ENCODE measurements around the gene DEPP1. TPM values are rescaled to one million over a fixed set of nuclear protein-coding genes. Genes with fewer than 3 reads are reported as not detected.
A peak's percentile ranks its signal among the peaks of the same experiment; 100 is the strongest.

Gene DEPP1
- polyA plus RNA-seq, 3 donors: not detected

DNA sequence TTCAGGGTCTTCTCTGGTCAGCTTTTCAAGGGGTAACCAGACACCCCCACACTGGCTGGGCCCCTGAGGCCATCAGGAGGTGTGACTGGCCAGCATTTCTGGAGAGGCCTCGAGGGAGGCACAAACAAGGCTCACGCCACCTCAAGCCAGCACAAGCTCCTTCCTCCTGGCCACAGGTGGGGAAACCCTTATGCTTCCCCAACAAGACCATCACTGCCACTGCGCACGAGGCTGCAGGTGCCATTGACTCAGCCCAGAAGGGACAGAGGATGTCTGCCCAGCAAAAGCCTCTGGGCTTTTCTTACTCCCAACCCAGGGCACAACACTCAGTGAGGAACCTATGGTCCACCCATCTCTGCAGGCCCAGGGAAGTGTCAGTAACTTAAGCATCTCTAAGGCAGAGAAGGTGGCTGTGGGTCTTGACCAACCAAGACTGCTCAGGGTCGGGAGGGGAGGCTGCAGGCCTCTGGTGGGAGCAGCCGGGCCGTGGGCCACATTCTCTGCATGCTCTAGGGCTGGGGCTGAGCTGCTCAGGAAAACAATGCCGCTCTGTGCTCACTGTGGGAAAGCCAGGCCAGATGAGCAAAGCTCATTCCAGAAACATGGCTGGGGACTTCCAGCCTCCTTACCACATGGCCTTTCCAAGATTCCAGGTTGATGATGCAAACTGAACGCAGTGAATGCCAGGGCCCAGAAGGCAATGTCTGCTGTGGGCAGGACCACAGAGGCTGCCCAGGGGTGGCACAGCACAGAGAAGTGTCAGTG lies 43.2 kb downstream of the DEPP1 start:
- intact Hi-C loops (cut with micrococcal nuclease): no loop called here
- TF ChIP-seq, protein P1, sequence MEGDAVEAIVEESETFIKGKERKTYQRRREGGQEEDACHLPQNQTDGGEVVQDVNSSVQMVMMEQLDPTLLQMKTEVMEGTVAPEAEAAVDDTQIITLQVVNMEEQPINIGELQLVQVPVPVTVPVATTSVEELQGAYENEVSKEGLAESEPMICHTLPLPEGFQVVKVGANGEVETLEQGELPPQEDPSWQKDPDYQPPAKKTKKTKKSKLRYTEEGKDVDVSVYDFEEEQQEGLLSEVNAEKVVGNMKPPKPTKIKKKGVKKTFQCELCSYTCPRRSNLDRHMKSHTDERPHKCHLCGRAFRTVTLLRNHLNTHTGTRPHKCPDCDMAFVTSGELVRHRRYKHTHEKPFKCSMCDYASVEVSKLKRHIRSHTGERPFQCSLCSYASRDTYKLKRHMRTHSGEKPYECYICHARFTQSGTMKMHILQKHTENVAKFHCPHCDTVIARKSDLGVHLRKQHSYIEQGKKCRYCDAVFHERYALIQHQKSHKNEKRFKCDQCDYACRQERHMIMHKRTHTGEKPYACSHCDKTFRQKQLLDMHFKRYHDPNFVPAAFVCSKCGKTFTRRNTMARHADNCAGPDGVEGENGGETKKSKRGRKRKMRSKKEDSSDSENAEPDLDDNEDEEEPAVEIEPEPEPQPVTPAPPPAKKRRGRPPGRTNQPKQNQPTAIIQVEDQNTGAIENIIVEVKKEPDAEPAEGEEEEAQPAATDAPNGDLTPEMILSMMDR (IDR thresholded peaks at IDR 0.05): no peak
- 85% methylated on average over 8 of the region's 9 CpGs for WGBS (ENCODE audit: insufficient coverage)
- H3K4me1 Mint-ChIP-seq: peaks cover 74% of the 10 kb centered on the region
- peaks cover 13% of the 10 kb centered on the region for H3K79me2 ChIP-seq (ENCODE audit: insufficient read depth, low read length)
- peaks cover 77 to 79% of the 10 kb centered on the region in 2 donors for H3K4me1 ChIP-seq (ENCODE audit: control insufficient read depth in 1 of 2, insufficient read depth in 2 of 2, low read length in 2 of 2)
- no peak overlapping the region for H2AFZ ChIP-seq (ENCODE audit: insufficient read depth, low read depth, low read length, poor library complexity, severe bottlenecking)
- no peaks in the 10 kb centered on the region for H3K36me3 ChIP-seq (replicated peaks in 1 of 2; ENCODE audit: control insufficient read depth in 1 of 2, insufficient read depth in 2 of 2, low read length in 2 of 2)
- DNase-seq: no peak
- H3K4me3 ChIP-seq (replicated peaks in 1 of 3; ENCODE audit: low read depth in 2 of 3, low read length in 3 of 3): peak overlapping the region in 1 of 3 experiments; percentile 29
- H3K36me3 Mint-ChIP-seq: no peaks in the 10 kb centered on the region
- H3K4me2 ChIP-seq (replicated peaks; ENCODE audit: extremely low read depth, low read length, poor library complexity, severe bottlenecking): peak overlapping the region; percentile 42
- H3K27ac Mint-ChIP-seq: peak overlapping the region; percentile 45 to 88 (median 82)
- H3K27me3 ChIP-seq (ENCODE audit: control insufficient read depth in 2 of 2, insufficient read depth in 2 of 2, low read length in 2 of 2): no peaks in the 10 kb centered on the region
- no peaks in the 10 kb centered on the region for H3K9me3 ChIP-seq (replicated peaks in 1 of 2; ENCODE audit: control insufficient read depth in 1 of 2, insufficient read depth in 1 of 2, low read length in 2 of 2)
- H3K27me3 Mint-ChIP-seq (ENCODE audit: low read depth in 3 of 3): peaks cover 0 to 9% (median 0%) of the 10 kb centered on the region in 3 donors
- H3K4me3 Mint-ChIP-seq: peak overlapping the region; percentile 45 to 48
- no peaks in the 10 kb centered on the region for H4K20me1 ChIP-seq (ENCODE audit: insufficient read depth, low read length)
- H3K9ac ChIP-seq (ENCODE audit: insufficient read depth, low read length, poor library complexity, severe bottlenecking): no peak overlapping the region
- peaks cover 0 to 6% (median 0%) of the 10 kb centered on the region in 7 donors for H3K9me3 Mint-ChIP-seq
- peak overlapping the region; percentile 18 to 69 for H3K27ac ChIP-seq (ENCODE audit: low read depth in 1 of 2, low read length in 2 of 2)

DNA sequence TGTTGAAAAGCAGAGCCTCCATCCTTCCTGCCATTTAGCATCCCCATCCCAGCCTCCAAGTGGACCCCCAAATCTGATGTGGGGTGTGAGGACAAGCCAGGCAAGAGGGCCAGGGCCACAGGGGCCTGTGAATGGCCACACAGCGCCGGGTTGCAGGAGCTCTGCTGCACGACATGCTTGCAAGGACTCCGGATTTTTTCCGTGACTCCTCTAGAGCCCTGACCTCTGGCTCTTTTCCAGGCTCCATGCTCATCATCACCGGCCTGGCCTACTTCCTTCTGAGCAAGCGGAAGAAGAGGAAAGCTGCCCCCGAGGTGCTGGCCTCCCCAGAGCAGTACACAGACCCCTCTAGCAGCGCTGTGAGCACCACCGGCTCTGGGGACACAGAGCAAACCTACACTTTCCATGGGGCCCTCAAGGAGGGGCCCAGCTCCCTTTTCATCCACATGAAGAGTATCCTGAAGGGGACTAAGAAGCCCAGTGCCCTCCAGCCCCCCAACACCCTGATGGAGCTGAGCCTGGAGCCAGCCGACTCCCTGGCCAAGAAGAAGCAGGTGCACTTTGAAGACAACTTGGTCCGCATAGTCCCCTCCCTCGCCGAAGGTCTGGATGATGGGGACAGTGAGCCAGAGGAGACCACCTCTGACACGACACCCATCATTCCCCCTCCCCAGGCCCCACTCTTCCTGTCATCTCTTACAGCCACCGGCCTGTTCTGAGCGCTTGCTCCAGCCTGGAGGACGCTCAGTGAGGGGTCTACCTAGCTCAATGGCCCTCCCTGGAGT lies 44.0 kb downstream of the DEPP1 start:
- DNase-seq: no peak
- Histone ChIP-seq H4K20me1 (ENCODE audit: insufficient read depth, low read length) (no peaks in the 10 kb centered on the region), H2AFZ (ENCODE audit: insufficient read depth, low read depth, low read length, poor library complexity, severe bottlenecking) (no peak overlapping the region), H3K4me1 (ENCODE audit: control insufficient read depth in 1 of 2, insufficient read depth in 2 of 2, low read length in 2 of 2) (peaks cover 70 to 71% of the 10 kb centered on the region in 2 donors), H3K36me3 (replicated peaks in 1 of 2; ENCODE audit: control insufficient read depth in 1 of 2, insufficient read depth in 2 of 2, low read length in 2 of 2) (no peaks in the 10 kb centered on the region), H3K27me3 (ENCODE audit: control insufficient read depth in 2 of 2, insufficient read depth in 2 of 2, low read length in 2 of 2) (no peaks in the 10 kb centered on the region), H3K4me2 (replicated peaks; ENCODE audit: extremely low read depth, low read length, poor library complexity, severe bottlenecking) (no peak overlapping the region), H3K9me3 (replicated peaks in 1 of 2; ENCODE audit: control insufficient read depth in 1 of 2, insufficient read depth in 1 of 2, low read length in 2 of 2) (no peaks in the 10 kb centered on the region), H3K4me3 (replicated peaks in 1 of 3; ENCODE audit: low read depth in 2 of 3, low read length in 3 of 3) (no peak overlapping the region), H3K27ac (ENCODE audit: low read depth in 1 of 2, low read length in 2 of 2) (peak overlapping the region in 1 of 2 donors; percentile 69), H3K9ac (ENCODE audit: insufficient read depth, low read length, poor library complexity, severe bottlenecking) (no peak overlapping the region), H3K79me2 (ENCODE audit: insufficient read depth, low read length) (peaks cover 13% of the 10 kb centered on the region)
- H3K4me3 Mint-ChIP-seq: no peak overlapping the region
- H3K27me3 Mint-ChIP-seq (ENCODE audit: low read depth in 3 of 3): peaks cover 0 to 9% (median 0%) of the 10 kb centered on the region in 3 donors
- intact Hi-C loops (cut with micrococcal nuclease): loop anchor here in 1 of 2 donors (1.0 kb wide), 1 partner anchor 40 kb away; no protein-coding TSS in a partner anchor
- H3K9me3 Mint-ChIP-seq: peaks cover 0 to 6% (median 0%) of the 10 kb centered on the region in 7 donors
- 69% methylated on average over 8 of the region's 18 CpGs for WGBS (ENCODE audit: insufficient coverage)
- peak overlapping the region in 3 of 7 donors; percentile 32 to 52 (median 52) for H3K27ac Mint-ChIP-seq
- no peaks in the 10 kb centered on the region for H3K36me3 Mint-ChIP-seq
- TF ChIP-seq, protein P1 (IDR thresholded peaks at IDR 0.05): no peak
- H3K4me1 Mint-ChIP-seq: peaks cover 67% of the 10 kb centered on the region
